GM12873 (cell line): Measurements from ENCODE around the gene MINDY3.

Experiments
- TF ChIP-seq, protein P1 (sequence below): IDR thresholded peaks from 2 replicates; pipeline ENCODE4 v1.5.1; 2012; ENCODE audit warnings: low read depth, mild to moderate bottlenecking, moderate library complexity, low read length, control low read depth; ENCODE audit not compliant: insufficient read depth; ENCODE audit errors: missing control alignments

Gene MINDY3

DNA sequence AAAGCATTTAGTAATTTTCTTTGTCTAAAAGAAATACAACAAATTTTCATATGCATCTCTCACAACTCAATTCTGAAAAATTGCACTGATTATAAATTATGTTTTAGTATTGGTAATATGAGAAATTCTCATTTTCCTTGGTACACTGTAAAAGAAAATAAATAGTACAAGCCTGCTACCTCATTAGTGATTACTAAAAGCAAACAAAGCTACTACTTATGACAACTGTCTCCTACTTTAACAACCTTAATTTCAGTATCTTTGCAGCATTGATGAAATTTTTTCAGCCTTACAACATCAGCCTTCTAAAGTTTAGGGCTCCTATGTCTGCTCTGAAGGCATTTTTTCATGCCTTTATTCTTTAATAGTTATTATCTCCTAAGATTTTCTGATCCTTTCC is 65.7 kb downstream of the MINDY3 start:
- TF ChIP-seq, protein P1, sequence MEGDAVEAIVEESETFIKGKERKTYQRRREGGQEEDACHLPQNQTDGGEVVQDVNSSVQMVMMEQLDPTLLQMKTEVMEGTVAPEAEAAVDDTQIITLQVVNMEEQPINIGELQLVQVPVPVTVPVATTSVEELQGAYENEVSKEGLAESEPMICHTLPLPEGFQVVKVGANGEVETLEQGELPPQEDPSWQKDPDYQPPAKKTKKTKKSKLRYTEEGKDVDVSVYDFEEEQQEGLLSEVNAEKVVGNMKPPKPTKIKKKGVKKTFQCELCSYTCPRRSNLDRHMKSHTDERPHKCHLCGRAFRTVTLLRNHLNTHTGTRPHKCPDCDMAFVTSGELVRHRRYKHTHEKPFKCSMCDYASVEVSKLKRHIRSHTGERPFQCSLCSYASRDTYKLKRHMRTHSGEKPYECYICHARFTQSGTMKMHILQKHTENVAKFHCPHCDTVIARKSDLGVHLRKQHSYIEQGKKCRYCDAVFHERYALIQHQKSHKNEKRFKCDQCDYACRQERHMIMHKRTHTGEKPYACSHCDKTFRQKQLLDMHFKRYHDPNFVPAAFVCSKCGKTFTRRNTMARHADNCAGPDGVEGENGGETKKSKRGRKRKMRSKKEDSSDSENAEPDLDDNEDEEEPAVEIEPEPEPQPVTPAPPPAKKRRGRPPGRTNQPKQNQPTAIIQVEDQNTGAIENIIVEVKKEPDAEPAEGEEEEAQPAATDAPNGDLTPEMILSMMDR: no peak

DNA sequence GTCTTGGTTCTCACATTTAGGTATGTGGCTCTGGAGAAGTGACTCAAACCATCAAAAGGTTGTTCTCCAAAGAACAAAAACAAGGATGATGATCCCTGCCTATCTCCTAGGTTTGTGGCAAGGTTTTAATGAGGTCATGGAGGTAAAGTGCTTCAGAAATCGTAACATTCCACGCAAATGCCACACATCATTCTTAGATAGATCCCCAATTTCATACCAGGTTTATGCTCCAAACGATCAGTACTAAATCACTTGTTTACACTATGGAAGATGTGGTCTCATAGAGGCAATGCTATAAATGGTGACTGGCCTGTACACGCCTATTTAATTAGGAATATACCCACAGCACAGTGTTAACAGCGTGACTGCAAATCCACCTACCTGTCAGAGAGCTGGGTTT is 66.6 kb downstream of the MINDY3 start:
- TF ChIP-seq, protein P1: no peak

DNA sequence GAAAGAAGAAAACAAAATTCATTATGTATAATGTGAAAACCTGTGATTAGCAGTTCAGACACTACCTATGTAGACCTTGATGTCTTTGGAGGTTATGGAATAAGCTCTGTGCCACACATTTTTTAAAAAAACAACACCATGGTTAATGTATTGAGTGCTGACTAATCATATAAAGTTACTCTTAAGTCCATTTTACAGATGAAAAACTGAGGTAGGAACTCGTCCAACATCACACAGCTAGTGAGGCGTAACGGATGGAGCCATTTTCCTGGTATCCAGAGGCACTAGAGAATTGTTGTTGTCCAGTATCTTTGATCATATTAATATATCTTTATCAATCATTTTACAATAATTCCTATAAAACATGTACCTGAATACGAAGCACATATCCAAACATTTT is 67.5 kb downstream of the MINDY3 start:
- TF ChIP-seq, protein P1: no peak

DNA sequence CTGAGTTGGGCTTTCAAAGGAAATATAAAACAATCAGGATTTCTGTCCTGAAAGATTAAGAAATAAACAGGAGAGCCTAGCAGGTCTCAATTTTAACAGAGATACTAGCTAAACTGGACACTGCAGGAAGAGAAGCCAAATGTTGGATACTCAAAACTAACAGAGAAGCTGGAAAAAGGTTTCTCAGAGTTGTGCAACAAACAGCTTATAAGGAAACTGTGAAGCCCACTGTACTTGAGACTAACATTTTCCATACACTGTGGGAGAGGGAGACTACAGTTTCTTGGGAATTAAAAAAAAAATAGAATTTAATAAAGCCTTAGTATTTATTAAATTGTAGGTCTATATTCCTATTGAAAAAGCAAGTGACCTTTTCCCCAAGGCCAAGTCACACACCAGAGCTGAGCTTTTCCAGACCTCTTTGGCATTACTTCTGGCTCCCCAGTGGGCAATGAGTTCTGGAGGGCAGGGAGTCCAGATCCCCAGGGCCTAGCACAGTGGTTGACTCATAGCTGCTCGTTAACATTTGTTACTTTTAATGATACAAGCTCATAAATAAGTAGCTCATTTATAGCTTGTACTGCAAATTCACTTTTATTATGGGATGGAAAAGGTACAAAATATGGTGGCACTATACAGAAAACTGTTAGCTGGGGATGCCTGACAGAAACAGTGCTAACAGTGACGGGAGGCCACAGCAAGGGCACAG is 68.3 kb downstream of the MINDY3 start:
- TF ChIP-seq, protein P1: no peak

DNA sequence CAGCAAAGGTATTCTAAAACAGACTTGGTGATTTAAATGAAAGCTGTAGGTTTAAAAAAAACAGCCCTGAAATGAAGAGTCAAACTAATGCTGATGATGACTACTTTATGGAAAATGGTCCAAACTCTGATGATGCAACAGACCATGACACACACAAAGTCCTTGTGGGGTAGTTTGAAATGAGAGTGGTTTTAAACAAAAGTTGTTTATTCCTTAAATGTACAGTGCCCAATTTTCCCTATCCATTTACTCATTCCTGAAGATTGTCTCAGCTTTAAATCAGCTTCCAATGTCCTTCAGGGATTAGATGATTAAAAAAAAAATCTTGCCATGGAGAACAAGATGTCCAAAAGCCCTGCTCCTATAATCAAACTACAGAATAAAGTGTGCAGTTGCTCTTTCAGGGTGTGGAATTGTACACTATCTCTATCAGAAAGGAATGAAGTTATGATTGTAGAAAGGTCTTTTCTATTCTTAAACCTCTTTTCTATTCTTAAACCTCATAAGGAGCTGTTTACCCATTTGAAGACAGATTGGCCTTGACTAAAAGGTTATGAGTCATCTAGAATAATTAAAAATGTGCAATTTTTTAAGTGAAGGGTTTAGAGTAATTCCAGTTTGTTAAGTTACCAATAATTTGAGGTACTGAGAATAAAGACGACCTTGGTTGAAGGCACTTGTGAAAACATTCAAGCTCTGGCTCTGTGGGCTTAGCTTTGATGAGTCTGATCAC is 70.3 kb downstream of the MINDY3 start:
- TF ChIP-seq, protein P1: no peak

DNA sequence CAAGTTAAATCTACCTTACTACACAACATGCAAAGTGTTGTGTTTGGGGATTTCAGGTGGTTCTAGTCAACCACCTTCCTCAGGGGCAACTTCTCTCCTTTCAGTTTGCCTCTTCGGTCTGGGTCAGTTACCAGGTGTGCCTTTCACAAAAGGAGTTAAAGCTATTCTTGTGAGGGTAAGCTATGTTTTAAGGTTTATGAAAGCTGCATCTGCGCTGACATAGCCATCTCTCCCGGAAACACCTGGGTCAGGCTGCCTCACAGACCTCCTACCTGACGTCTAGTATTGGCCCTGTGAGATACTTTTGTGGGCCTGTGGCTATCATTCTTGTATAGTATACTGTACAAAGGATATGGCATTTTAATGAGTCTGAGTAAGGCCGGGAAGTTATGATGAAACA is 72.9 kb downstream of the MINDY3 start:
- TF ChIP-seq, protein P1: no peak

DNA sequence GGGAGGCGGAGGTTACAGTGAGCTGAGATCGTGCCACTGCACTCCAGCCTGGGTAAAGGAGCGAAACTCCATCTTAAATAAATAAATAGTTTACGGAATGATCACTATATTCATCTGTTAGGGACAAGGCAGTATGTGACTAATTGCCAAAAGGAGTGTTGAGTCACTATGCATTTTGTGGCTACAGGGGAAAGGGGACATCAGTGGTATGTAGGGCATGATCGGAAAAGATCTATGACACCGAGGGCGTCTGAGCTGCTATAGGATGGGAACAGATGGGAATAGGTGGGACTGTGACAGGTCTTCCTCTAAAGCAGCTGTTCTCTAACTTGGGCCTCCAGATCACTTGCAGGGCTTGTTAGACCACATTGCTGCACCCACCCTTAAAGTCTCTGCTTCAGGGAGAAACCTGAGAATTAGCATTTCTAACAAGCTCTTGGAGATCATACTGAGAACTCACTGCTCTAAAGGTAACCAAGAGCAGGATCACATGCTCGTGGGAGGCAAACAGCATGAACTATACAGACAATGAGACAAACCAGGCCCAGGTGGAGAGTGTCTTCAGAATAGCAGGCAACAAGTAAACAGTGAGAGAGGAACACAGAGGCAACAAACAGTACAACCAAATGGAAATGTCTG is 75.5 kb downstream of the MINDY3 start:
- TF ChIP-seq, protein P1: no peak
